CD4-positive, alpha-beta T cell (primary cell): ENCODE data around the gene LAMTOR1. TPM values are rescaled to one million over a fixed set of nuclear protein-coding genes. Genes with fewer than 3 reads are reported as not detected.

Experiments used
- ATAC-seq: fragments of 200-7000 bp; cut with Tn5 transposase; one replicate; pipeline ENCODE4 v1.10.0; 2022; ENCODE audit warnings: mild to moderate bottlenecking; ENCODE audit not compliant: poor library complexity
- CTCF ChIA-PET: fragments of 350-600 bp; sonication (Branson Sonifier 250); formaldehyde crosslinking; loops from one replicate; lab custom pipeline; 2021; ENCODE audit warnings: antibody characterized with exemption, inconsistent platforms; lab: Charles Lee
- POLR2A ChIA-PET: fragments of 350-600 bp; sonication (Branson Sonifier 250); formaldehyde crosslinking; loops from one replicate; lab custom pipeline; 2021; ENCODE audit warnings: antibody characterized with exemption, inconsistent platforms; lab: Charles Lee
- DNase-seq, 14 experiments: peaks; one replicate each; pipeline ENCODE4 v3.0.0-alpha.2; 2013 to 2020; ENCODE audit warnings: mixed read lengths in 2 of 14
- H3K27ac ChIP-seq, 2 donors: one replicate each; pipeline versions ENCODE4 v1.5.1 to v1.7.0; 2013; ENCODE audit warnings: low read length in 2 of 2, low read depth in 1 of 2, mild to moderate bottlenecking in 1 of 2
- H3K27me3 ChIP-seq, 2 experiments: 1 replicate in 1 of 2; 2 replicates in 1 of 2; pipeline versions ENCODE4 v1.6.1 to v1.7.0; 2013; ENCODE audit warnings: low read length in 2 of 2, control low read depth in 1 of 2, mild to moderate bottlenecking in 1 of 2, moderate library complexity in 1 of 2; ENCODE audit not compliant: insufficient read depth in 2 of 2, control insufficient read depth in 1 of 2
- H3K36me3 ChIP-seq: one replicate; pipeline ENCODE4 v1.6.1; 2013; ENCODE audit warnings: low read length, control low read depth; ENCODE audit not compliant: insufficient read depth
- H3K4me1 ChIP-seq: one replicate; pipeline ENCODE4 v1.6.1; 2013; ENCODE audit warnings: low read length, control low read depth; ENCODE audit not compliant: insufficient read depth
- H3K4me3 ChIP-seq: one replicate; pipeline ENCODE4 v1.5.1; 2013; ENCODE audit warnings: mild to moderate bottlenecking, low read length, moderate library complexity
- H3K9me3 ChIP-seq, 2 experiments: 1 replicate in 1 of 2; 2 replicates in 1 of 2; pipeline versions ENCODE4 v1.6.1 to v1.7.0; 2013; ENCODE audit warnings: low read length in 2 of 2, mild to moderate bottlenecking in 2 of 2, control low read depth in 1 of 2, moderate library complexity in 1 of 2; ENCODE audit not compliant: control insufficient read depth in 1 of 2, insufficient read depth in 1 of 2
- H3K27ac Mint-ChIP-seq: one replicate; pipeline ENCODE4 v1.8.0; 2020; ENCODE audit warnings: mixed read lengths
- H3K27me3 Mint-ChIP-seq: one replicate; pipeline ENCODE4 v1.8.0; 2021; ENCODE audit warnings: mixed read lengths
- H3K36me3 Mint-ChIP-seq: one replicate; pipeline ENCODE4 v1.8.0; 2021; ENCODE audit warnings: low read depth, mixed read lengths
- H3K4me1 Mint-ChIP-seq: one replicate; pipeline ENCODE4 v1.8.0; 2021; ENCODE audit warnings: low read depth, mixed read lengths
- H3K4me3 Mint-ChIP-seq: one replicate; pipeline ENCODE4 v1.8.0; 2020; ENCODE audit warnings: mild to moderate bottlenecking, mixed read lengths
- H3K9me3 Mint-ChIP-seq: one replicate; pipeline ENCODE4 v1.8.0; 2020; ENCODE audit warnings: mixed read lengths
- CTCF ChIP-seq: fragments of 200-600 bp; IDR thresholded peaks from one replicate; pipeline ENCODE4 v1.8.0; 2022; ENCODE audit warnings: antibody characterized with exemption, mild to moderate bottlenecking
- intact Hi-C, 2 experiments: fragments of 100-400 bp; cut with DNase I in 1 of 2; cut with micrococcal nuclease in 1 of 2; formaldehyde crosslinking; loops; one replicate each; pipeline versions ENCODE4 v1.15.1 to v1.9.0; 2023 to 2025; cut with DNase I, micrococcal nuclease
- microRNA-seq: library from miRNA; unstranded; fragments of <30 nt; microRNA quantifications from one replicate; pipeline ENCODE4 v1.2.0, GENCODE V29; 2021; ENCODE audit warnings: borderline microRNAs expressed, borderline replicate concordance
- total RNA-seq, 174 experiments: library from RNA in 2 of 174; stranded (reverse) in 2 of 174; gene quantifications; one replicate each; pipeline ENCODE4 v1.2.3 and lab custom pipeline; 2021 to 2026

The LAMTOR1 gene
- total RNA-seq, 2 experiments from 2014 or later = 29.5 to 30.4 TPM

GRCh38 chr11:72061739-72062396 is 41.2 kb downstream of the LAMTOR1 start:
- no peaks in the 10 kb centered on the region for H3K27me3 ChIP-seq
- ChIA-PET CTCF (interaction anchor here (1.0 kb wide), 1 partner anchor 37 kb away, joined by 3 read pairs; no protein-coding TSS in a partner anchor), POLR2A (no interaction called here)
- DNase-seq (no peak), ATAC-seq (no peak)
- H3K4me3 Mint-ChIP-seq = no peak overlapping the region
- no peaks in the 10 kb centered on the region for H3K4me1 Mint-ChIP-seq
- H3K27ac ChIP-seq = no peak overlapping the region
- H3K4me1 ChIP-seq = no peaks in the 10 kb centered on the region
- peaks cover 10% of the 10 kb centered on the region for H3K36me3 ChIP-seq
- H3K9me3 ChIP-seq = no peaks in the 10 kb centered on the region
- H3K27ac Mint-ChIP-seq = no peak overlapping the region
- H3K9me3 Mint-ChIP-seq = no peaks in the 10 kb centered on the region
- H3K36me3 Mint-ChIP-seq = peaks cover 11% of the 10 kb centered on the region
- intact Hi-C loops = no loop called here
- TF ChIP-seq CTCF = no peak
- no peaks in the 10 kb centered on the region for H3K27me3 Mint-ChIP-seq
- no peak overlapping the region for H3K4me3 ChIP-seq

- H3K27ac ChIP-seq = no peak overlapping the region
- no peak for ATAC-seq
- ChIA-PET POLR2A (no interaction called here), CTCF (interaction anchor here (1.5 kb wide), 1 partner anchor 32 kb away, joined by 5 read pairs; no protein-coding TSS in a partner anchor)
- no peaks in the 10 kb centered on the region for H3K4me1 ChIP-seq
- peaks cover 4% of the 10 kb centered on the region for H3K36me3 ChIP-seq
- TF ChIP-seq CTCF = no peak
- no peak overlapping the region for H3K4me3 ChIP-seq
- no peaks in the 10 kb centered on the region for H3K27me3 Mint-ChIP-seq
- H3K27me3 ChIP-seq = no peaks in the 10 kb centered on the region
- no peaks in the 10 kb centered on the region for H3K9me3 ChIP-seq
- H3K4me1 Mint-ChIP-seq = no peaks in the 10 kb centered on the region
- intact Hi-C loops = no loop called here
- no peak overlapping the region for H3K4me3 Mint-ChIP-seq
- no peak overlapping the region for H3K27ac Mint-ChIP-seq
- DNase-seq = no peak
- H3K9me3 Mint-ChIP-seq = no peaks in the 10 kb centered on the region
- H3K36me3 Mint-ChIP-seq = peaks cover 4% of the 10 kb centered on the region
Observed at GRCh38 chr11:72058416-72059034, 44.6 kb downstream of the LAMTOR1 start.

DNA sequence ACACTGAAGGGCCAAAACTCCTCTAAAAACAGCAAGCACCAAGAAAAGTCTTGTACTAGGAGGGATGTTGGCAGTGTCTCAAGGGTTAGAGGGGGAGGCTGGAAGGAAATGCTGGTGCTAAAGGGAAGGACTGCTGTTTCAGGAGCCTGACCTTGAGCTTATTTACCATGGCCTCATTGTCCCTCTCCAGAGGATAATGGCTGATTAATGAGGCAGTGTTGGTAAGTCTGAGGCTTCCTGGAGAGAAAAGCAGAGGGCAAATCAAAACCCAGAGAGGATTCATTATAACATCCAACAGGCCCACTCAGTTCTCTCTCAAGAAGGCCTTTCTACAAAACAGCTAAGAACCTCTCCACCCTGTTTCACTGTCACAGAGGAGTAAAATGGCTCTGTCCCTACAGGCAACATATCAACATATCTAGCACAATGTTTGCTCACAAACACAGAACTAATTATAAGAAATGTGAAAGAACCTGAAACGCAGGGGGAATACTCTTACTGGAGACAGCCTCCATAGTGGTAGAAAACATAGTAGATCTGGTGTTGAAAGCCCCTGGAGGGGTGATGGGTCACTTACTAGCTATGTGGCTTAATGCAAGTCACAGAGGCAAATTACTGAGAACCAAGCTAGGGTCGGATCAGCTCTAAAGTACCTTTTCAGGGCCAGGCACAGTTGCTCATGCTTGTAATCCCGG is 54.2 kb downstream of the LAMTOR1 start:
- CTCF ChIA-PET = no interaction called here

More for the DNA sequence above, 54.2 kb downstream of the LAMTOR1 start:
- Histone ChIP-seq H3K4me3 (no peak overlapping the region), H3K36me3 (no peaks in the 10 kb centered on the region), H3K9me3 (no peaks in the 10 kb centered on the region), H3K4me1 (no peaks in the 10 kb centered on the region), H3K27ac (no peak overlapping the region), H3K27me3 (no peaks in the 10 kb centered on the region)
- no peak for DNase-seq
- ATAC-seq = no peak
- Mint-ChIP-seq H3K36me3 (no peaks in the 10 kb centered on the region), H3K4me1 (peaks cover 7% of the 10 kb centered on the region), H3K27me3 (no peaks in the 10 kb centered on the region), H3K27ac (no peak overlapping the region), H3K9me3 (no peaks in the 10 kb centered on the region), H3K4me3 (no peak overlapping the region)
- TF ChIP-seq CTCF = no peak
- intact Hi-C loops = no loop called here
- POLR2A ChIA-PET = interaction anchor here (1.0 to 1.9 kb wide), 3 partner anchors 9 to 31 kb away, joined by 3 to 13 read pairs (median 4); no protein-coding TSS in a partner anchor

Small RNAs within 50 kb of the gene (microRNA-seq; reads per million reads assigned to microRNA genes)
- not detected for gene MIR3165

Other genes starting within 250 kb of the LAMTOR1 start
- not detected for gene DEFB131B, start 224.8 kb downstream of the LAMTOR1 start, total RNA-seq
- gene XNDC1N, start 174.7 kb downstream of the LAMTOR1 start, total RNA-seq = 10 to 100 TPM; 14.9 to 15.7 TPM
- gene RNF121, start 174.3 kb downstream of the LAMTOR1 start, total RNA-seq = 10 to 100 TPM; 10.1 to 10.4 TPM
- gene IL18BP, start 104.4 kb downstream of the LAMTOR1 start, total RNA-seq = 10 to 100 TPM; 14.7 to 16.8 TPM
- gene NUMA1, start 22.8 kb downstream of the LAMTOR1 start, total RNA-seq = 100 to 1,000 TPM; 191 to 197 TPM
- 1 to 10 TPM in 1 of 2 experiments, under 1 TPM in 1; 0.87 to 1.1 TPM for gene LRRC51, start 22.4 kb downstream of the LAMTOR1 start, total RNA-seq
- not detected for gene TOMT, start 2.6 kb upstream of the LAMTOR1 start, total RNA-seq
- 10 to 100 TPM; 48.8 to 52.5 TPM for gene ANAPC15, start 9.4 kb upstream of the LAMTOR1 start, total RNA-seq
- under 1 TPM in 1 of 2 experiments, not detected in 1; 0.47 TPM for gene FOLR3, start 32.4 kb upstream of the LAMTOR1 start, total RNA-seq
- gene FOLR1, start 88.8 kb upstream of the LAMTOR1 start, total RNA-seq = not detected
- gene FOLR2, start 113.5 kb upstream of the LAMTOR1 start, total RNA-seq = not detected
- gene INPPL1, start 121.5 kb upstream of the LAMTOR1 start, total RNA-seq = 100 to 1,000 TPM; 124 to 128 TPM
- not detected for gene PHOX2A, start 140.9 kb upstream of the LAMTOR1 start, total RNA-seq